ENCODE measurements around the gene FLNB. TPM values are rescaled to one million over a fixed set of nuclear protein-coding genes. Genes with fewer than 3 reads are reported as not detected.
A peak's percentile ranks its signal among the peaks of the same experiment; 100 is the strongest.

Gene FLNB
- total and polyA plus RNA-seq, 2 of the 13 experiments (the other 11 are each of a cell fraction or from before 2014, with no cell fraction given): 106 to 130 TPM

GRCh38 chr3:58101499-58102389 is 93.5 kb downstream of the FLNB start (continued):
- TF ChIP-seq AKNA (CRISPR knock-in tag; IDR thresholded peaks at IDR 0.05; ENCODE audit: borderline replicate concordance): no peak
- peak; percentile 50; the same call in 1 of the 2 replicates for TF ChIP-seq ZBTB20 (CRISPR knock-in tag; IDR thresholded peaks at IDR 0.05; ENCODE audit: borderline replicate concordance, low read depth)
- TF ChIP-seq REST (IDR thresholded peaks at IDR 0.05; ENCODE audit: borderline replicate concordance in 1 of 2, low read depth in 1 of 2, low read length in 2 of 2): peak in 1 of 2 experiments; percentile 74; a peak in 2 of 4 replicates
- no peak for TF ChIP-seq POLR2AphosphoS2 (IDR thresholded peaks at IDR 0.05; ENCODE audit: low read depth, low read length)
- TF ChIP-seq CEBPB (IDR thresholded peaks at IDR 0.05; ENCODE audit: borderline replicate concordance, low read depth, low read length): peak; percentile 97
- TF ChIP-seq, protein P1, sequence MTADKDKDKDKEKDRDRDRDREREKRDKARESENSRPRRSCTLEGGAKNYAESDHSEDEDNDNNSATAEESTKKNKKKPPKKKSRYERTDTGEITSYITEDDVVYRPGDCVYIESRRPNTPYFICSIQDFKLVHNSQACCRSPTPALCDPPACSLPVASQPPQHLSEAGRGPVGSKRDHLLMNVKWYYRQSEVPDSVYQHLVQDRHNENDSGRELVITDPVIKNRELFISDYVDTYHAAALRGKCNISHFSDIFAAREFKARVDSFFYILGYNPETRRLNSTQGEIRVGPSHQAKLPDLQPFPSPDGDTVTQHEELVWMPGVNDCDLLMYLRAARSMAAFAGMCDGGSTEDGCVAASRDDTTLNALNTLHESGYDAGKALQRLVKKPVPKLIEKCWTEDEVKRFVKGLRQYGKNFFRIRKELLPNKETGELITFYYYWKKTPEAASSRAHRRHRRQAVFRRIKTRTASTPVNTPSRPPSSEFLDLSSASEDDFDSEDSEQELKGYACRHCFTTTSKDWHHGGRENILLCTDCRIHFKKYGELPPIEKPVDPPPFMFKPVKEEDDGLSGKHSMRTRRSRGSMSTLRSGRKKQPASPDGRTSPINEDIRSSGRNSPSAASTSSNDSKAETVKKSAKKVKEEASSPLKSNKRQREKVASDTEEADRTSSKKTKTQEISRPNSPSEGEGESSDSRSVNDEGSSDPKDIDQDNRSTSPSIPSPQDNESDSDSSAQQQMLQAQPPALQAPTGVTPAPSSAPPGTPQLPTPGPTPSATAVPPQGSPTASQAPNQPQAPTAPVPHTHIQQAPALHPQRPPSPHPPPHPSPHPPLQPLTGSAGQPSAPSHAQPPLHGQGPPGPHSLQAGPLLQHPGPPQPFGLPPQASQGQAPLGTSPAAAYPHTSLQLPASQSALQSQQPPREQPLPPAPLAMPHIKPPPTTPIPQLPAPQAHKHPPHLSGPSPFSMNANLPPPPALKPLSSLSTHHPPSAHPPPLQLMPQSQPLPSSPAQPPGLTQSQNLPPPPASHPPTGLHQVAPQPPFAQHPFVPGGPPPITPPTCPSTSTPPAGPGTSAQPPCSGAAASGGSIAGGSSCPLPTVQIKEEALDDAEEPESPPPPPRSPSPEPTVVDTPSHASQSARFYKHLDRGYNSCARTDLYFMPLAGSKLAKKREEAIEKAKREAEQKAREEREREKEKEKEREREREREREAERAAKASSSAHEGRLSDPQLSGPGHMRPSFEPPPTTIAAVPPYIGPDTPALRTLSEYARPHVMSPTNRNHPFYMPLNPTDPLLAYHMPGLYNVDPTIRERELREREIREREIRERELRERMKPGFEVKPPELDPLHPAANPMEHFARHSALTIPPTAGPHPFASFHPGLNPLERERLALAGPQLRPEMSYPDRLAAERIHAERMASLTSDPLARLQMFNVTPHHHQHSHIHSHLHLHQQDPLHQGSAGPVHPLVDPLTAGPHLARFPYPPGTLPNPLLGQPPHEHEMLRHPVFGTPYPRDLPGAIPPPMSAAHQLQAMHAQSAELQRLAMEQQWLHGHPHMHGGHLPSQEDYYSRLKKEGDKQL (CRISPR knock-in tag; IDR thresholded peaks at IDR 0.05; ENCODE audit: low read depth): peak; percentile 79
- TF ChIP-seq ZNF749 (CRISPR knock-in tag; IDR thresholded peaks at IDR 0.05; ENCODE audit: borderline replicate concordance): peak; percentile 66; the same call in 1 of the 2 replicates
- TF ChIP-seq TBX3 (IDR thresholded peaks at IDR 0.05; ENCODE audit: borderline replicate concordance): peak; percentile 67; the same call in 1 of the 2 replicates
- peak; percentile 87; the same call in 1 of the 2 replicates for TF ChIP-seq ZNF747 (CRISPR knock-in tag; IDR thresholded peaks at IDR 0.05; ENCODE audit: borderline replicate concordance)
- no peak for TF ChIP-seq PAF1 (CRISPR knock-in tag; IDR thresholded peaks at IDR 0.05)
- peak; percentile 95 for TF ChIP-seq MED1 (CRISPR knock-in tag; IDR thresholded peaks at IDR 0.05)
- no peak; the same call in none of the 2 replicates for TF ChIP-seq ZNF335 (CRISPR knock-in tag; IDR thresholded peaks at IDR 0.05)
